Muscle of arm (tissue), 12 donors: ENCODE results near the gene TTLL9. TPM values are rescaled to one million over a fixed set of nuclear protein-coding genes. Genes with fewer than 3 reads are reported as not detected.

Source experiments
- DNase-seq: peaks from one replicate; pipeline ENCODE4 v3.0.0-alpha.2; 2013
- polyA plus RNA-seq, 12 donors: library from polyadenylated mRNA; unstranded; fragments of 120-200 nt; gene quantifications; one replicate each; pipeline ENCODE4 v1.2.1, GENCODE V29; 2013; ENCODE audit not compliant: insufficient read length in 12 of 12

The TTLL9 gene
- polyA plus RNA-seq, 12 donors = 0.18 to 0.47 (median 0.38) TPM; not detected in 5

DNA sequence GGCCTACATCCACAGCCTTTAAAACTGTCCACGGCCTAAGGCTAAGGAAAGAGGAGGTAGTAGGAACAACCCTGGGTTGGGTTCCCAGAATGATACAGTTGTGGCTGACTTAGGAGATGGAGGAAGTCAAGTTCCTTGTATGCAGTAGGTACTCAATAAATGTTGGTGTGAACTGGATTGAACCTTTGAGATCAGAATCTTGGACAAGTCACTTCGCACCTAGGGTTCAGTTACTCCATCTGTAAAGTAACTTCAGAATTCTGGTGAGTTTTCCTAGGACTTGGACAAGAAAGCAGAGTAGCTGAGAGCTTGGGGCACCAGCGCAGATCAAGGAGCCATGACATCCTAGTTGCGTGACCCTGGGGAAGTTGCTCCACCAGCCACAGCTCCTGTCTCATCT, 106.6 kb downstream of the TTLL9 start:
- DNase-seq = no peak

DNA sequence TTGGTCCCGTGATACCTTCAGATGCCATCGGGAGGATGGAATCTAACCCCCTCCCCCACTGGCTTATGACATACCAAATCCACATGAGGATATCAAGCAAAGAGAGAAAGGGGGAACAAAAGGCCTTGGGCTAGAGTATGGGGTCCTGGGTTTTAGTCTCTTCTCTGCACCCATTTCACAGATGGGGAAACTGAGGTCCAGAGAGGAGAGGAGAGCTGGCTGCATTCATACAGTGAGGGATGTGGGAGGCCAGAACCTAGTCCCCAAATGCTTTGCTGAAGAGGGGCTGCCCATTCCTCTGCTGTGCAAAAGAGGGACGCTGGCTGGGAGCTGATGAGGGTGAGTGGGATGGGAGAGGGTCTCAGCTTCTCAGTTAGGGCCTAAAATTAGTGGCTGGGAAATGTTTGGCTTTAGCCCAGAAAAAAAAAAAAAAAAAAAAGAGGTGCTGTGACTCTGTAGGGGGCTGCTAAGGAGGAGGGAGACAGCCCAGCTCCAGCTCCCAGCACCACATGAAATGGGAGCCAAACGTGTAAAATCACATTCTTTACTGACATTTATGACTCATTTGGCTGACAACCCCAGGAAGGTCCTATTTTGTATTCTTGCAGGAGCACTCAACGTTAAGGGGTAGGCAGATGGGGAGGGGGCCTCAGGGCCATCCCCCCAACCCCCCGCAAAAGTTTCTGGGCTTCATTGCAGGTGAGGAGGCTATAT, 109.4 kb downstream of the TTLL9 start:
- no peak for DNase-seq

GRCh38 chr20:31981784-31982183, 111.3 kb downstream of the TTLL9 start:
- no peak for DNase-seq

DNA sequence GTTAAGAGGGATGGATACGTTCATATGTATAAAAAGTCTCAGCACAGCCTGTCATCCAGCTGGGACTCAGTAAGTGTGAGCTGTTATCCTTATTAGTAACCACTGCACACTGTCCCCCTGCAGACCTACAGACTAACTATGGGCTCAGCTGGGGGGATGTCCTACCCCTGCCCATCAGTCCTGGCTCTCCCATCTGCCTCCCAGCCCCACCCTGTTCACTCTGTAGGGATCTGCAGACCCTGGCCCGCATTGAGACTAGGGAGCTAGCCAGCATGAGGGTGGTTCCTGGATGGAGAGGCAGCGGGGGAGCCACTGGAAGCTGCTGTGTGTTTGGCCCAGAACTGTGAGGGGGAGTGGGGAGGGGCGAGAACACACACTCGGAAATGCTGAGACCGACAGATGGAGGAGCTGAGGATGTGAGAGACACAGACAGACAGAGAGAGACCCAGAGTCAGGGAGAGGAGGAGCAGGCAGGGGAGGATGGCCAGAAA, 114.6 kb downstream of the TTLL9 start:
- no peak for DNase-seq

DNA sequence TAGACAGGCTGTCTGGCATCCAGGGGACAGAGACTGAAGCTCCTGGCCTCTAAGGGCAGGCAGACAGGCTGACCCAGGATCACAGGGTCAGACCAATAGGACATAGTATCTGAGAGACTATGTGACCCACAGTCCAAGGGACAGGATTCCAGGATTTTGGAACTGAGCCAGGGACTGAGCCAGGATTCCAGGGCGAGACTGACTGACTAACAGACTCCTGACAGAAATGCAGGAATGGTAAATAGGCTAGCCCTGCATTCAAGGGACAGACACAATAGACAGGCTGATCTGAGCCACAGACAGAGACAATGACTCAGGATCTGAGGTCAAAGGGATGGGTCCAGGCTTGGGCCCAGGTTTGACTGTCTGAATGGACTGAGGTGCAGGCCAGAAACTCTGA, 117.3 kb downstream of the TTLL9 start:
- DNase-seq = no peak

GRCh38 chr20:31988430-31989015, 118.1 kb downstream of the TTLL9 start:
- no peak for DNase-seq

DNA sequence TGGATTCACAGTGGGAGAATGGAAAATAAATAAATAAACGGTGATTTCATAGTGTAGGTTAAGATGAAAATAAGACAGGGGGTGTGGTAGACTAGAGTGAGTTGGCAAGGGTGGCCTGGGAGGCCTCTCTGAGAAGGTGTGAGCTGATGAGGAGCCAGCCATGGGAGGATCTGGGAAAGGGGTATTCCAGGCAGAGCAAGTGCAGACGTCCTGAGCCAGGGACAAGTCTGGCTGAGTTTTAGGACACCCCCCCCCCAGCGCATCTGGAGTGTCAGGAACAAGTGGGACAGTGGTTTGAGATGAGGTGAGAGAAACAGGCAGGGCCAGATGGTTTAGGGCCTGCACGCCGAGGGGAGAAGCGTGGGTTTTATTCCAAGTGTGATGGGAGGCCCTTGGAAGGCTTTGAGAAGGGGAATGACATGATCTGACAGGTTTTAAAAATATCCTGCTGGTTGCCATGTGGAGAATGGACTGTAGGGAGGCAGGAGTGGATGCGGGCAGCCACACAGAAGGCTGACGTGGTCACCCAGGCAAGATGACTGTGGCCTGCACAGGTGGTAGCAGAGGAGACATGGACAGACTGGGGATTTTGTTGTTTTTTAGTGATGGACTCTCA, 118.7 kb downstream of the TTLL9 start:
- no peak for DNase-seq

DNA sequence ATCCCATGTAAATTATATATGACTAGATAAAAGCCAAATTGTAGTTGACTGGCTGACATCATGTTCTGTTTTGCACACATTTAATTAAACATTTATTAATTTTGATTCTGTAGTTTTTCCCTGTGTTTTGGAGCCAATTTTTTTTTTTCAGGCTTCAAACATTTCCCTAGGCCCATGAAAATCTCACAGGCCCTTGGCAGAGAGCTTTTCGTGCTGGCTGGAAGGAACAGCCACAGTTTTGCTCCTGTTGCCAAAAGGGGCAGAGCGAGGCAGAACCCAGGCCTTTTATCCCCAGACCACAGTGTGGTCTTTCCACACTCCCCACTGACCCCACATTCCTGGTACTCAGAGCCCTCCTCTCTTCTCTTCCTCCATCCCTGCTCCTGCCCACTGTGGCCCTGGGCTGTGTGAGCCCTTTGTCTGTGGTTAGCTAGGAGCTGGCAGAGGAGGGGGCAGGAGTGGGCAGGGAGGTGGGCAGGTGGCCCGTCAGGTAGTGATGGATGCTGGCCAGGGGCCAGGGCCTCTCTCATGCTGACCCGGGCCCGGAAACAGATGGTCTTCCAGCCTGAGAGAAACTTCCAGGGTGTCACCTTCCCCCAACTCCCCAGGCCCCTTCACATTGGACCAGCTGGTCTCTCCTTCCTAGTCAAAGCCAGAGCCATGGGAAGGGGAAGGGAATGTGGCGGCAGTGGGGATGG, 120.4 kb downstream of the TTLL9 start:
- no peak for DNase-seq

DNA sequence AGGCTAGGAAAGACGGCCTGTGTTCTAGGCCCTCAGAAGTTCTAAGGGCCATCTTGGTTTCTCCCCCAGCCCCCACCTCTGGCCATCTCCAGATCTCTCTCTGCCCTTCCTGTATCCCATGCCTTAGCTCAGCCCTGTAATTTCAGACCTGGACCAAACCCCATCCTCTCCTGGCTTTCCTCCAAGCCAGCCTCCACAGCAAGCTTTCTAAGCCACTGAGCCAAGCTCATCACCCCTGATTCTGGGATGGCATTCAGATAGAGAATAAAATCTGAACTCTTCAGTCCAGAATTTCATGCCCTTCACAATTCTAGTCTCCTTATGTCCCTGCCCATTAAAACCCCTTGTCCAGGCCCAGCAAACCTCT, 120.9 kb downstream of the TTLL9 start:
- DNase-seq = no peak

GRCh38 chr20:31992086-31992485, 121.7 kb downstream of the TTLL9 start:
- DNase-seq = no peak

Other genes with a start within 250 kb of the TTLL9 start
- gene COX4I2, start 232.7 kb upstream of the TTLL9 start, polyA plus RNA-seq = 10 to 100 TPM in 2 of 12 donors, 1 to 10 TPM in 9, not detected in 1; 5.6 to 21.6 (median 7.8) TPM
- 10 to 100 TPM in 11 of 12 donors, not detected in 1; 24.0 to 55.2 (median 32.4) TPM for gene BCL2L1, start 147.8 kb upstream of the TTLL9 start, polyA plus RNA-seq
- gene TPX2, start 131.3 kb upstream of the TTLL9 start, polyA plus RNA-seq = 10 to 100 TPM in 11 of 12 donors, not detected in 1; 18.5 to 42.7 (median 29.6) TPM
- 10 to 100 TPM in 11 of 12 donors, not detected in 1; 14.1 to 79.5 (median 48.4) TPM for gene MYLK2, start 51.3 kb upstream of the TTLL9 start, polyA plus RNA-seq
- gene FOXS1, start 25.0 kb upstream of the TTLL9 start, polyA plus RNA-seq = 10 to 100 TPM in 1 of 12 donors, 1 to 10 TPM in 10, not detected in 1; 3.9 to 10.5 (median 4.7) TPM
- gene DUSP15, start 107 bp upstream of the TTLL9 start, polyA plus RNA-seq = 1 to 10 TPM in 10 of 12 donors, not detected in 2; 1.1 to 6.1 (median 1.8) TPM
- gene PDRG1, start 81.4 kb downstream of the TTLL9 start, polyA plus RNA-seq = 10 to 100 TPM in 10 of 12 donors, 1 to 10 TPM in 1, not detected in 1; 8.9 to 35.8 (median 15.8) TPM
- gene XKR7, start 97.5 kb downstream of the TTLL9 start, polyA plus RNA-seq = 1 to 10 TPM in 1 of 12 donors, under 1 TPM in 10, not detected in 1; 0.03 to 1.3 (median 0.12) TPM
- 10 to 100 TPM in 1 of 12 donors, 1 to 10 TPM in 10, not detected in 1; 4.2 to 12.7 (median 5.2) TPM for gene CCM2L, start 139.8 kb downstream of the TTLL9 start, polyA plus RNA-seq
- 1 to 10 TPM in 11 of 12 donors, not detected in 1; 2.9 to 9.2 (median 3.8) TPM for gene HCK, start 181.6 kb downstream of the TTLL9 start, polyA plus RNA-seq
- 10 to 100 TPM in 11 of 12 donors, not detected in 1; 37.7 to 58.7 (median 44.8) TPM for gene TM9SF4, start 239.1 kb downstream of the TTLL9 start, polyA plus RNA-seq